GM06990 (cell line): ENCODE results near the gene LMNA.

Experiments
- DNase-seq: peaks from one replicate; pipeline ENCODE4 v3.0.0-alpha.2; 2011; ENCODE audit not compliant: insufficient read length; ENCODE audit errors: extremely low read depth
- H3K27me3 ChIP-seq: replicated peaks from 2 replicates; pipeline ENCODE4 v1.6.0; 2011; ENCODE audit warnings: low read length; ENCODE audit not compliant: control insufficient read depth, insufficient read depth
- H3K36me3 ChIP-seq: 2 replicates; pipeline ENCODE4 v1.5.1; 2011; ENCODE audit warnings: low read length; ENCODE audit not compliant: control insufficient read depth, insufficient read depth
- H3K4me3 ChIP-seq: replicated peaks from 2 replicates; pipeline ENCODE4 v1.5.1; 2011; ENCODE audit warnings: low read depth, mild to moderate bottlenecking, control low read depth, low read length
- TF ChIP-seq, protein P1 (sequence below): IDR thresholded peaks from 2 replicates; pipeline ENCODE4 v1.5.1; 2011; ENCODE audit warnings: low read length, control low read depth, mild to moderate bottlenecking, inconsistent platforms; ENCODE audit not compliant: insufficient read depth, poor library complexity, severe bottlenecking

LMNA gene

DNA sequence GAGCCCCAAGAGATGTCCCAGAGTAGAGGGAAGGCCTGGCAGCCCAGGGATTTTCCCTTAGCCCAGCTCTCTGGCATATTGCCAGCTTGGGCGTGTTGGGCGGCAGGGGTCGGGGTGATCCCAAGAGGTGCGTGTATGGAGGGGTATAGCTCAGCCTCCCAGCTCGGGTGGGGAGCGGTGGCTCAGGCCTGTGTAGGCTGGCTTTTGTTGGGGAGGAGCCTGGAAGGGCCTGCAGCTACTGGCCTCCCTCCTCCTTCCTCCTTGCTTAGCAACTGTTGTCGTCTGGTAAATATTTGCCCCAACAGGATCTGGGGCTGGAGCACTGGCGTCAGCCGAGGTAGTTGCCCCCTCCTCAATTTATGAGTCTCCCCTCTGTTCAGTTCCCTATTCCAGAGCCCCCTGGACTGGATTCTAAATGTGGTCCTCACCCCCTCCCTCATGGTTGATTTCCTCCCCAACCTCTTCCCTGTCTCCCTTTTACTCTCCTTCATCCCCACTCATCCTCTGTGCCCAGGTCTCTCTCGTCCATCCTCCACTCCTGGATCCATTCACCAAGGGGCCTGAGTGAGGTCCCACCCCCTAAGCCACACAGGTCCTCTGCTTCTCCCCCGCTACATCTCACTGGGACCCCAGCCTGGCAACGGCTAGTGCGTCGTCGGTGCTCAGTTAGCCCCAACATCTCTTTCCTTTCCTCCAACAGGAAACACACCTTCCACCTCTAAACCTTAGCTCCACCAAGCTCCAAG lies 10.3 kb upstream of the LMNA start:
- no peaks in the 10 kb centered on the region for H3K27me3 ChIP-seq
- H3K36me3 ChIP-seq, result no peaks in the 10 kb centered on the region
- TF ChIP-seq, protein P1, sequence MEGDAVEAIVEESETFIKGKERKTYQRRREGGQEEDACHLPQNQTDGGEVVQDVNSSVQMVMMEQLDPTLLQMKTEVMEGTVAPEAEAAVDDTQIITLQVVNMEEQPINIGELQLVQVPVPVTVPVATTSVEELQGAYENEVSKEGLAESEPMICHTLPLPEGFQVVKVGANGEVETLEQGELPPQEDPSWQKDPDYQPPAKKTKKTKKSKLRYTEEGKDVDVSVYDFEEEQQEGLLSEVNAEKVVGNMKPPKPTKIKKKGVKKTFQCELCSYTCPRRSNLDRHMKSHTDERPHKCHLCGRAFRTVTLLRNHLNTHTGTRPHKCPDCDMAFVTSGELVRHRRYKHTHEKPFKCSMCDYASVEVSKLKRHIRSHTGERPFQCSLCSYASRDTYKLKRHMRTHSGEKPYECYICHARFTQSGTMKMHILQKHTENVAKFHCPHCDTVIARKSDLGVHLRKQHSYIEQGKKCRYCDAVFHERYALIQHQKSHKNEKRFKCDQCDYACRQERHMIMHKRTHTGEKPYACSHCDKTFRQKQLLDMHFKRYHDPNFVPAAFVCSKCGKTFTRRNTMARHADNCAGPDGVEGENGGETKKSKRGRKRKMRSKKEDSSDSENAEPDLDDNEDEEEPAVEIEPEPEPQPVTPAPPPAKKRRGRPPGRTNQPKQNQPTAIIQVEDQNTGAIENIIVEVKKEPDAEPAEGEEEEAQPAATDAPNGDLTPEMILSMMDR, result no peak
- H3K4me3 ChIP-seq, result no peak overlapping the region
- DNase-seq, result no peak

DNA sequence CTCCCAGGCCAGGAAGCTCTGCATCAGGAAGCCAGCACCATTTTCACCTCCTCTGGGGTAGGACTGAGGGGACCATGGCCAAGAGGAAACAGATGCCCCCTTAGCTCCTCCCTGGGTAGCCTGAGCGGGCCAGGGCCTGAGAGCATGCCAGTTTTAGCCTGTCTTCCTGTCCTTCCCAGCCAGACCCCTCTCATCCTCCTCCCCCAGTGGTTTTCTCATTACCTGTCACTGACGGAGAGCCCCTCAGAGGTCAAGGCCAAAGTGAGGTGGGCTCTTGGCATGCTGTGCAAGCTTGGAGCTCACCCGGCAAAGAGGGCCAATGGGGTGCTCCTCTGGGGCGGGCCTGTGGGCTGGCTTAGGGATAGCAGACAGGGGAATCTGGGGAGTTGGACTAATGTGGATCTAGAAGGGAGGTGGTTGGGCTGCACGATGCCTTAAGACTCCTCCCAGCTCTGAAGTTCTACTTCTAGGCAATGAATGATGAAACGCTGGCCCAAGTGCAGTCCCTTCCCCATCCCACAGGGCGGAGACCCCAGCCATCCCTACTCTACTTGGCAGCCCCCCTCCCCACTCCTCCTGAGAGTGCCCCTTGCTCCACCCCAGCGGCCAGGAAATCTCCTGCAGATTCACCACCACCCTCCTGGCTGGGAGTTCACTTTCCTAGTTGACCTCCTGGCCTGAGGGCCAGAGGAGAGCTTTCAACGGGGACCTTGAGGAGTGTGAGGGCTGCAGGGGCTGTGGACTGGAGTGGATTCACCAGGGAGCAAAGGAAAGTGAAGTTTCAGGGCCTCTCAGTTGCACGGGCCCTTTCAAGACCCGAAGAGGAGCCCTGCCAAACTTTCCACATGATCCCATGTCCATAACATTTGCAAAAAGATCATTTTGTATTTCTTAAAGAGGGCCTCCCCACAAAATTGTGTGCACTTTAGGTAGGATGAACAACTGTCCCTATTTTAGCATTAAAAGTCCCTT lies 9.4 kb upstream of the LMNA start:
- Histone ChIP-seq H3K27me3 (no peaks in the 10 kb centered on the region), H3K4me3 (peak overlapping the region; percentile 38; the same call in 1 of the 2 replicates), H3K36me3 (no peaks in the 10 kb centered on the region)
- TF ChIP-seq, protein P1, result no peak
- no peak for DNase-seq

DNA sequence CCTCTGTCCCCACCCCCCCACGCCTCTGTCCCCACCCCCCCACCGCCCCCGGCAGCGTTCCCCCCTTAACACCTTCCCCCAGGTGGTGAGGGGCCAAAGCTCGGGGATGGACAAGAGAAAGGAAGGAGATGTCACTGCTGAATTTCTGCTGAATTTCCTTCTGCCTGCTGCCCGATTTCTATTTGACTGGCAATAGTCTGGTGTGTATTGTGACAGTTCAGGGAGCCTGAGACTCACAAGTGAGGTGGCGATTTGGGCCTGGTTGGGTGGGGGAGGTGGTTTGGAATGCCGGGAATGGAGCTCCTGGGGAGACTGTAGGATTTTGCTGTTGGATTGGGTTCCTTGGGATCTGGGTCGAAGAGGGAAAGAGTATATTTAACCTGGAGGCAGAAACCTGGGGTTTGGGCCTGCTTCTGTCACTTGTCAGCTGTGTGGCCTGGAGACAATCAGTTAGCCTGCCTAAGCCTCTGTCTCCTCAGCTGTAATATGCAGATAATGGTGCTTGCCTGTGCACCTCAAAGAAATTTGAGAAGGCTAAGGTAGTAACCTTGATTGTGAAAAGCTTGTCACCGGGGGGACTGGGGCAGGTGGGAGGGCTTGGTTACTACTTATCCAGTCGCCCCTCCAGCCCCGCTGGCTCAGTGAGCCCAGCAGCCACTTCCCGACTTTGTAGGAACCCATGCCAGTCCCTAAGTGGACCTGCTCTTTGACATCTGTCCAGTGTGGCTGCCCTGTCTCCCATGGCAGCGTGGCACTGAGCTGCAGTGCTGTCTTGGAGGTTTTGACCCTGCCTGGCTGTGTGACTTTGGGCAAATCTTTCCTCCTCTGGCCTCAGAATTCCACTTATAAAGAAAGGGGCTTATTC lies 7.7 kb upstream of the LMNA start:
- H3K4me3 ChIP-seq, result peak overlapping the region; percentile 46
- H3K36me3 ChIP-seq, result no peaks in the 10 kb centered on the region
- DNase-seq, result no peak
- TF ChIP-seq, protein P1, result no peak
- no peaks in the 10 kb centered on the region for H3K27me3 ChIP-seq

DNA sequence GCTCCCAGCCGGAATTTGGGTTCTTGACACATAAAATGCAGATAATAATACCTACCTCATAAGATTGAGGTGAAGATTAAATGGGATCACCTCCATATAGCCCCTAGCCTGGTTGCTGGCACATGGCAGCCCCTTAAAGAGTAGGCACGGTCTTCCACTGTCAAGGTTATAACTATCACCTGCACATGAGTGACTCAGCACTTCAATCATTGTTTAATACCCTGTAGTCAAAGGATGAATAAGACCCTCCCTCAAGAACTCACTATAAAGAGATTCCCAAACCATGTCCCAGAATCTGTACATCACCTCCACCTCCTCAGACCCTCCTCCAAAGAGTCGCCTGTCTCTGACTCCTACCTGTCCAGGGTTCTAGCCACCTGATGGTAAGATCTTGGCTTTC lies 6.5 kb upstream of the LMNA start:
- H3K36me3 ChIP-seq, result no peaks in the 10 kb centered on the region
- TF ChIP-seq, protein P1, result no peak
- H3K27me3 ChIP-seq, result no peaks in the 10 kb centered on the region
- DNase-seq, result no peak
- no peak overlapping the region for H3K4me3 ChIP-seq

DNA sequence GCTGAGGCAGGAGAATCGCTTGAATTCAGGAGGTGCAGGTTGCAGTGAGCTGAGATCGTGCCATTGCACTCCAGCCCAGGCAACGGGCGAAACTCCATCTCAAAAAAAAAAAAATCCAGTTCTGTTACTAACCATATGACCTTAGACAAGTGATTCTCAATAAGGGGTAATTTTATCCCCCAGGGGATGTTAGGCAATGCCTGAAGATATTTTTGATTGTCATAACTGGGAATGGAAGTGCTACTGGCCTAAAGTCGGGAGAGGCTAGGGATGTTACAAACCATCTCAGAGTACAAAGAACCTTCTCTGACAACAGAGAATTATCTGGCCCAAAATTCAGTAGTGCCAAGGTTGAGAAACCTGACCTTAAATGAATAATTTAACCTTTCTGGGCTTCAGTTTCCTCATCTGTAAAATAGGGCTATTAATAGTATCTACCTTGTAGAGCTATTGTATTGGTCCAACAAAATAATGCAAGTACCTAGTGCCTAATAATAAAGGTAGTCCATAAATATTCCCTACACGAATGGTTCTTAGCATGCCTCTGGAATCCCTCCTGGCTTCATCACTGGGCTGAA lies 5.8 kb upstream of the LMNA start:
- no peak overlapping the region for H3K4me3 ChIP-seq
- TF ChIP-seq, protein P1, result no peak
- DNase-seq, result no peak
- H3K36me3 ChIP-seq, result no peaks in the 10 kb centered on the region
- H3K27me3 ChIP-seq, result no peaks in the 10 kb centered on the region
